ENCODE measurements around the gene ENOX2. TPM values are rescaled to one million over a fixed set of nuclear protein-coding genes. Genes with fewer than 3 reads are reported as not detected.
"Not testable (repeated sequence)": the region's sequence is repeated elsewhere in the genome, so short reads cannot be mapped to it uniquely, and the experiment has no call there.

ENOX2 gene
- 10 to 100 TPM; 14.8 to 26.0 (median 22.2) TPM for polyA plus RNA-seq

GRCh38 chrX:130902783-130903613 is at the start of gene ENOX2:
TSS of gene ENOX2 (minus strand) at chrX:130903209. CDS start at chrX:130703216, 199,993 bp downstream.
- Mint-ChIP-seq H3K27ac (peak within 1 kb of the TSS in 4 of 6 donors; percentile 14 to 84 (median 30)), H3K9me3 (no peaks in the 10 kb centered on the region)

GRCh38 chrX:130952266-130953043 is 49.4 kb upstream of the ENOX2 start:
- no peak overlapping the region for H3K4me3 Mint-ChIP-seq
- no peak for DNase-seq
- H3K9me3 Mint-ChIP-seq: peaks cover 0 to 4% (median under 1%) of the 10 kb centered on the region in 6 donors
- no peaks in the 10 kb centered on the region for H3K4me1 Mint-ChIP-seq
- H3K27ac Mint-ChIP-seq: no peak overlapping the region
- peaks cover 0 to 9% (median 2%) of the 10 kb centered on the region in 3 donors for H3K27me3 Mint-ChIP-seq (ENCODE audit: low read depth in 3 of 3)
- H3K36me3 Mint-ChIP-seq: no peaks in the 10 kb centered on the region

More at GRCh38 chrX:130902783-130903613, at the start of gene ENOX2:
- H3K4me1 Mint-ChIP-seq: peaks cover 6 to 7% of the 10 kb centered on the region in 2 donors
- DNase-seq: peak; percentile 87 to 89 (median 88)
- no peaks in the 10 kb centered on the region for H3K36me3 Mint-ChIP-seq
- peaks cover 0 to 4% (median 2%) of the 10 kb centered on the region in 3 donors for H3K27me3 Mint-ChIP-seq (ENCODE audit: low read depth in 3 of 3)
- H3K4me3 Mint-ChIP-seq: no peak within 1 kb of the TSS

GRCh38 chrX:130944230-130944629 is 41.2 kb upstream of the ENOX2 start:
- Mint-ChIP-seq H3K27ac (no peak overlapping the region), H3K9me3 (peaks cover 0 to 9% (median 3%) of the 10 kb centered on the region in 6 donors), H3K4me1 (no peaks in the 10 kb centered on the region), H3K36me3 (no peaks in the 10 kb centered on the region), H3K4me3 (no peak overlapping the region), H3K27me3 (ENCODE audit: low read depth in 3 of 3) (peaks cover 1 to 8% (median 2%) of the 10 kb centered on the region in 3 donors)
- no peak for DNase-seq

GRCh38 chrX:130937101-130937500 is 34.1 kb upstream of the ENOX2 start:
- H3K9me3 Mint-ChIP-seq: peaks cover 0 to 2% (median 0%) of the 10 kb centered on the region in 6 donors
- no peaks in the 10 kb centered on the region for H3K4me1 Mint-ChIP-seq
- no peak overlapping the region for H3K4me3 Mint-ChIP-seq
- H3K27me3 Mint-ChIP-seq (ENCODE audit: low read depth in 3 of 3): peaks cover 2 to 5% (median 2%) of the 10 kb centered on the region in 3 donors
- no peak for DNase-seq
- no peak overlapping the region for H3K27ac Mint-ChIP-seq
- no peaks in the 10 kb centered on the region for H3K36me3 Mint-ChIP-seq

- peaks cover 0 to 2% (median 0%) of the 10 kb centered on the region in 6 donors for H3K9me3 Mint-ChIP-seq
- DNase-seq: no peak
- peaks cover 2 to 12% (median 3%) of the 10 kb centered on the region in 3 donors for H3K27me3 Mint-ChIP-seq (ENCODE audit: low read depth in 3 of 3)
- H3K4me1 Mint-ChIP-seq: no peaks in the 10 kb centered on the region
- no peaks in the 10 kb centered on the region for H3K36me3 Mint-ChIP-seq
- no peak overlapping the region for H3K27ac Mint-ChIP-seq
- no peak overlapping the region for H3K4me3 Mint-ChIP-seq
Observed at GRCh38 chrX:130933358-130933757, 30.3 kb upstream of the ENOX2 start.

GRCh38 chrX:130920405-130920804 is 17.4 kb upstream of the ENOX2 start:
- not testable (repeated sequence) for H3K36me3 Mint-ChIP-seq, H3K9me3 Mint-ChIP-seq, DNase-seq, H3K4me3 Mint-ChIP-seq, H3K27ac Mint-ChIP-seq, H3K4me1 Mint-ChIP-seq
- H3K27me3 Mint-ChIP-seq (ENCODE audit: low read depth in 3 of 3): peaks cover 0 to 12% (median 4%) of the 10 kb centered on the region in 3 donors

- not testable (repeated sequence) for H3K9me3 Mint-ChIP-seq; DNase-seq; H3K27ac Mint-ChIP-seq; H3K4me3 Mint-ChIP-seq; H3K27me3 Mint-ChIP-seq (ENCODE audit: low read depth in 3 of 3); H3K36me3 Mint-ChIP-seq; H3K4me1 Mint-ChIP-seq
Observed at GRCh38 chrX:130919676-130920075, 16.7 kb upstream of the ENOX2 start.

- H3K9me3 Mint-ChIP-seq; H3K4me1 Mint-ChIP-seq; H3K27ac Mint-ChIP-seq; H3K4me3 Mint-ChIP-seq; DNase-seq; H3K27me3 Mint-ChIP-seq (ENCODE audit: low read depth in 3 of 3); H3K36me3 Mint-ChIP-seq: not testable (repeated sequence)
Observed at GRCh38 chrX:130918498-130918897, 15.5 kb upstream of the ENOX2 start.

- H3K27ac Mint-ChIP-seq: no peak overlapping the region
- H3K4me1 Mint-ChIP-seq: no peaks in the 10 kb centered on the region
- H3K4me3 Mint-ChIP-seq: no peak overlapping the region
- no peaks in the 10 kb centered on the region for H3K36me3 Mint-ChIP-seq
- DNase-seq: peak; percentile 43 to 45 (median 44)
- no peaks in the 10 kb centered on the region for H3K9me3 Mint-ChIP-seq
- H3K27me3 Mint-ChIP-seq (ENCODE audit: low read depth in 3 of 3): peaks cover 2 to 9% (median 4%) of the 10 kb centered on the region in 3 donors
Observed at GRCh38 chrX:130916636-130917422, 13.8 kb upstream of the ENOX2 start.

GRCh38 chrX:130915302-130915701 is 12.3 kb upstream of the ENOX2 start:
- Mint-ChIP-seq H3K9me3 (no peaks in the 10 kb centered on the region), H3K4me3 (no peak overlapping the region), H3K27ac (no peak overlapping the region), H3K4me1 (no peaks in the 10 kb centered on the region), H3K27me3 (ENCODE audit: low read depth in 3 of 3) (peaks cover 2 to 10% (median 4%) of the 10 kb centered on the region in 3 donors), H3K36me3 (no peaks in the 10 kb centered on the region)
- no peak for DNase-seq

GRCh38 chrX:130909469-130910136 is 6.6 kb upstream of the ENOX2 start:
- Mint-ChIP-seq H3K4me1 (no peaks in the 10 kb centered on the region), H3K9me3 (no peaks in the 10 kb centered on the region), H3K27me3 (ENCODE audit: low read depth in 3 of 3) (peaks cover 0 to 5% (median 0%) of the 10 kb centered on the region in 3 donors), H3K4me3 (no peak overlapping the region), H3K27ac (no peak overlapping the region), H3K36me3 (no peaks in the 10 kb centered on the region)
- DNase-seq: no peak

- H3K9me3 Mint-ChIP-seq: no peaks in the 10 kb centered on the region
- H3K27me3 Mint-ChIP-seq (ENCODE audit: low read depth in 3 of 3): peaks cover 0 to 2% (median 0%) of the 10 kb centered on the region in 3 donors
- no peak overlapping the region for H3K4me3 Mint-ChIP-seq
- peaks cover 6 to 7% of the 10 kb centered on the region in 2 donors for H3K4me1 Mint-ChIP-seq
- no peaks in the 10 kb centered on the region for H3K36me3 Mint-ChIP-seq
- DNase-seq: no peak
- no peak overlapping the region for H3K27ac Mint-ChIP-seq
Observed at GRCh38 chrX:130906776-130907175, 3.8 kb upstream of the ENOX2 start.

- Mint-ChIP-seq H3K27me3 (ENCODE audit: low read depth in 3 of 3) (peaks cover 0 to 4% (median 2%) of the 10 kb centered on the region in 3 donors), H3K36me3 (no peaks in the 10 kb centered on the region), H3K9me3 (no peaks in the 10 kb centered on the region), H3K27ac (peak overlapping the region in 3 of 6 donors; percentile 20 to 84 (median 40)), H3K4me3 (no peak overlapping the region), H3K4me1 (peaks cover 6 to 7% of the 10 kb centered on the region in 2 donors)
- DNase-seq: peak in 1 of 3 donors; percentile 0
Observed at GRCh38 chrX:130902446-130902782, 595 bp downstream of the ENOX2 start.

Measured in immature natural killer cell (primary cell).